ENCODE data around the gene SPECC1.
A peak's percentile ranks its signal among the peaks of the same experiment; 100 is the strongest.
"Not testable (repeated sequence)": the region's sequence is repeated elsewhere in the genome, so short reads cannot be mapped to it uniquely, and the experiment has no call there.

SPECC1 gene

DNA sequence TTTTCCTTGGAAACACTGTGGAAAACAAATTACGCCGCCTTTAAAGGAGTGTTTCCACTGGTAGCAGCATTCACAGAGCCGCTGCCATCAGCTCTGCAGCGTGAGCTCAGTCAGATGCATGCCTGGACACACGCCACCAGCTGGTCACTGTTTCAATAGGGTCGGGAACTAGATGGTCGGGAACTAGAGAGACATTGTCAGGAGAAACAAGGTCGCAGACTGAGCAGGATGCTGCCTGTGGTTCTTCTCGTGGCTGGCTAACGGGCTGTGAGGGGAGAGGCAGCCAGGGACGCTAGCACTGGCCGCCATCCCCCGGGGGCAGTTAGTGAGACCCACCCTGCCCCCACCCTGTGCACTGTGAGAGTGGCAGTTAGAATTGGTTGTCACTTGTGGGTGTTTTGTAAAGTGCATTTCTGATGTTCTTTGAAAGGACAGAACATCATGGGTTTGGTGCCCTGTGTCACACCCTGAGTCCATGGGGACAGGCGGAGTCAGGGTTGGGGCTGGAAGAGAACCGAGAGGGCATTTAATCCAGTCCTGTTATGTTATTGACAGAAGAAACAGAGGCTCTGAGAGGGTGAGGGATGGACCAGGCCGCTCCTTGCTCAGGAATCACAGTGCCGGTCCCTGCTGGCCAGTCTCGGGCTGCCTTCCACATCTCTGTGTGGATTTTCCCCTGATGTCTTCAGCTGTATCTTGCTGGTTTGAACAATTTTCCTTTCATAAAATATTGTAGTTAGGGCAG, 86.3 kb downstream of the SPECC1 start:
- no peak for DNase-seq

DNA sequence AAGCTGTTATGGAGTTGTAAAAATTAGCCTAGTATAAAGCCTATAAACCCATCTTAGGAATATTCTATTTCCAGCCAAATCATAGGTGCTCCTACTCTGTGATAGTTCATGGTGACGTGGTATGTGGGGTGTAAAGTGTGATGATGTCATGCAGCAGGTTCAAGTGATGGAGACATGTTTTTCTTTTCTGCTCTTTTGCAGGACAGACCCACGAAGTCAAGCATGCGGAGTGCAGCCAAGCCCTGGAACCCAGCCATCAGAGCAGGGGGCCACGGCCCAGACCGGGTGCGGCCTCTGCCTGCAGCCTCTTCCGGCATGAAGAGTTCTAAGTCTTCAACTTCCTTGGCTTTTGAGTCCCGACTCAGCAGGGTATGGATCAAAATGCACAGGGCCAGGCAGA, 87.3 kb downstream of the SPECC1 start:
- no peak for DNase-seq

DNA sequence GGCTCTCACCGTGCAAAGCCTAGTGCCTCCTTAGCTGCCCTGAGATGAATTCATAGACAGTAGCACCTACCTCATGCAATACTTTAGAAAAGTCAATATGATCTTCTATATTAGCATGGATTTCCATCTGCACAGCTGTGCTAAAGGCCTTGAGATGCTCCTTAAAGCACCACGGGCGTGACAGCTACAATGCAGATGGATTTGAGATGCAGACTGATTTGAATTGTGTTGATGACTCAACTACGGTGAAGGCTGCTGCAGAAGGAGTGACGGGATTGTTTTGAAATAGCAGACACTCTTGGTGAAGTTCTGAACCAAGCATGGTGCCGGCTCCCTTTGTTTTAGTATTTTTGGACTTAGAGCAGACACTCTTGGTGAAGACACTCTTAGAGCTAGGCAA, 88.2 kb downstream of the SPECC1 start:
- DNase-seq, result no peak

DNA sequence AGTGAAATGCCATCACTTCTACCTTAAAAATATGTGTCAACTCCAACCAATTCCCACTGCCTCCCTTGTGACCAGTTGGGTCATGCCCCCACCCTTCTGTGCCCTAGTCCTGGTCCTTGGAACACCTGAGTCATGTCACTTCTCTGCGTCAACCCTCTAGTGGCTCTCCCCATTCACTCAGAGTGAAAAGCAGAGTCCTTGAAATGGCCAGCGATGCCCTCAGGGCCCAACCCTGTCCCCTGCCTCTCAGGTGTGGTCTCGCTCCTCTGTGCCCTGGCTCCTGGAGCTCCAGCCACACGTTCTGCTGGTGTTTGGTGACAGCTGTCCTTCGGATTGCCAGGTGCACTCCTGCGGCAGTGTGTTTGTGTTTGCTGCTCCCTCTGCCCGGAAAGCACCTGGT, 89.2 kb downstream of the SPECC1 start:
- no peak for DNase-seq

DNA sequence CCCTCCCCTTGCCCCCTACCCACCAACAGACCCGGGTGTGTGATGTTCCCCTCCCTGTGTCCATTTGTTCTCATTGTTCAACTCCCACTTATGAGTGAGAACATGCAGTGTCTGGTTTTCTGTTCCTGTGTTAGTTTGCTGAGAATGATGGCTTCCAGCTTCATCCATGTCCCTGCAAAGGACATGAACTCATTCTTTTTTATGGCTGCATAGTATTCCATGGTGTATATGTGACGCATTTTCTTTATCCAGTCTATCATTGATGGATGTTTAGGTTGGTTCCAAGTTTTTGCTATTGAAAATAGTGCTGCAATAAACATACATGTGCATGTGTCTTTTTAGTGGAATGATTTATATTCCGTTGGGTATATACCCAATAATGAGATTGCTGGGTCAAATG, 91.6 kb downstream of the SPECC1 start:
- not testable (repeated sequence) for DNase-seq

DNA sequence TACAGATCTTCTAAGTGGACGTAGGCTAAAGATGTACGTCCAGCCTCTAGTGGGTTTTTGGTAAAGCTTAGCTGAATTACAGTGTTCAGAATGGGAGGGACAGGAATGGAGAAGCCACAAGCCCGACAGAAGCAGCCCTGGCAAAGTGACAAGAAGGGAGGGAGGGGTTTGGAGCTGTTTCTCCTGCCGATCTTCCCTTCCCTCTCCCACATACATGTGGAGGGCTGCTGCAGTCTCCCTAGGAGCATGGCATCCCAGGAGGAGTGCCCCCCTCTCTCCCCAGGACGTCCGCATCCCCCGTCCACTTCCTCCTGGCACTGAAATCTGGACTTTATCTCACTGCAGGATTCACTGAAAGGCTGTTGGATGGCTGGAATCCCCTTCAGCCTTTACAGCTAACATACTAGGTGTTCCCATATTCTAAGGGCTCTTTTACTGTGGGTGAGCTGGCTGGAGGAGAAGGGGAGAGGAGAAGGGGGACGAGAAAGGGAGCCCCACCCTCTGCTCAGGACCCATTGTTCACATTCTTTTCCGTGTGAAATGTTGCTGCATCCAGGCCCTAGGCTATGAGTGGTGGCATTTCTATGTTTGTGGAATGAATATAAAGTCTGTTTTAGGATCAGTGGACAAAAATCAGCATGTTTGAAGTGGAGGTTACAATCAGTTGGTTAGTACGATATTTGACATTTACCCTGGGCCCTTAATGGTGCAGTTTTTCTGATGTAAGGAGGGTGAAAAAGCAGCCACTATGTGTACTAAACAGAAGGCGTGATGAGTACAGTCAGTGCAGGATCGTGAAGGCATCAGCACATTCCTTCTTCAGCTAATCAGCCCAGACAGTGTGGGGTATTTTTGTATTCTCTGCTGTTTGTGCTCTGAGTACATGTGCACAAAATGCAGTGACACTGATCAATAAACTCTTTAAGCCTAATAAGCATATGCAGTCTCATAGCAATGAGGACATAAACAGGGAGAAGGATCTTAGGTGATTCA, 94.6 kb downstream of the SPECC1 start:
- no peak for DNase-seq

DNA sequence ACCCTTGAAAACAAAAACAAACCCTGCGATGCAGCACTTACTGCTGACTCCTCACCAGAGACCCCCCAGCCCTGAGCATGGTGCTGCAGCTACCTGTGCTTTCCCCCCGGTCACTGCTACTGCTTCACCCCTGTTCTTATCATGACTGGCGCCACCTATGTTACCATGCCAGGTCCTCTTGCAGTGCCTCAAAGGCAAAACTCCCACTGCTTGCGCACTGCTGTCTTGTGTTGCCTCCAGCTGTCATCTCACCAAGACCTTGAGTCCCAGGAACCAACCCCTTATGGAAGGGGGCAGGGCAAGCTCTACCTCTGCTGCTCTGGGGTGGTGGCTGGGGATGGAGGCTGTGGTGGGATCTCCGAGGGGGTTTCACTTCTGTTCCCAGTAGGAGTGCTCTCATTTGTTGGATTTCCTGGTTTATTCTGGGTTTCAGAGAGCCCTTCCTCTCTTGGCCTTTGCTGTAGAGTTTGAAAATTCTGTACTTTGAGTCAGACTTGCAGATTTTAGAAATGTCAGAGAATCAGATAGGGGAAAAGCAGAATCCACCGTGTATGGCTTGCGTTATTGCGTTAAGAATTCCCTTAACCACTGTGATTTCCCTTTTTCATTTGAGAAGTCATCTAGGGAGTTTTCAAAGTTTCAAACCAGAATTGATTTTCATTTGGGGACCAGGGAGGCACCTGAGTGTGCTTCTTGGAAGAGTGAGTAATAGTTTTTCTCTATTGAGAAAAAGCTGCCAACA, 96.6 kb downstream of the SPECC1 start:
- DNase-seq, result no peak

DNA sequence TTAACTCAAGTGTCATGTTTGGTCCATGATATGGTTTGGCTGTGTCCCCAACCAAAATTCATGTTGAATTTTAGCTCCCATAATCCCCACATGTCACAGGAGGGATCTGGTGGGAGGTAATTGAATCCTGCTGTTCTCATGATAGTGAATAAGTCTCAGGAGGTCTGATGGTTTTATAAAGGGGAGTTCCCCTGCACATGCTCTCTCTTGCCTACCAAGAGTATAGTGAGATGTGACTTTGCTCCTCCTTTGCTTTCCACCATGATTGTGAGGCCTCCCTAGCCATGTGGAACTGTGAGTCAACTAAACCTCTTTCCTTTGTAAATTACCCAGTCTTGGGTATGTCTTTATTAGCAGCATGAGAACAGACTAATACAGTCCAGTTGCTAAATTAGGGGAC, 97.3 kb downstream of the SPECC1 start:
- not testable (repeated sequence) for DNase-seq

DNA sequence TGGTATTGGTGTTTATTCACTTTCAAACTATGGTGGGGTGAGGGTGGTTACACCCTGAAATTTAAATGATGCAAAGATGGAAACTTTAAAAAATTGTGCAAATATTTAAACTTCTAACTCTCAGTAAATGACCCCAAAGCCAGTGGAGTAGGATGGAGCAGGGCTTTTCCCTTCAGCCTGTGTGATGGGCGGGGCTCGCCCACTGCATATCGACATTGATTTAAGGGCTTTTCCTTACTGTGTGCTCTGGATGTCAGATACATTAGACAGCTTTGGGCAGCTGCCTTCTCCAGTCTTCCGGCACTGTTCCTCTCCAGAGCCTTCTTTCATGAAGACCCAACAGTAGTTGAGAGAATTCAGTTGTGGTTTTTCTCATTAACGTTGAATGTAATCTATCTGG, 99.9 kb downstream of the SPECC1 start:
- no peak for DNase-seq

DNA sequence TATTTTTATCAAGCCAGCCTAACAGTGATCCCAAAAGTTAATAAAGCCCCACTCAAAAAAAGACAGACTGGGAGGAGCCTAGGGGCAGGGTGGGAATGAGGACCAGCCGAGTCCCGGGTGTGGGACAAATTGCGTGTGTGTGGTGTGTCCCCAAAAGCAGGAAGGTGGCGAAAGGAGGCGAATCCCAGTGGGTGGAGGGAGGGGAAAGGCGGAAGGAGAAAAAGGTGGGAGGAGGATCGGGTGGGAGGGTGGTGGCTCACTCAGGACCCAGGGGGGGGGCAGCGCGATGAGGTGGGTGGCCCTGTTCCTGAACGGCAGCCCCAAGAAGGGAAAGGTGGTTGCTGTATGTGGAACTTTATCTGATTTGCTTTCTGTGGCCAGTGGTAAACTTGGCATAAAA, 102.4 kb downstream of the SPECC1 start:
- no peak for DNase-seq

DNA sequence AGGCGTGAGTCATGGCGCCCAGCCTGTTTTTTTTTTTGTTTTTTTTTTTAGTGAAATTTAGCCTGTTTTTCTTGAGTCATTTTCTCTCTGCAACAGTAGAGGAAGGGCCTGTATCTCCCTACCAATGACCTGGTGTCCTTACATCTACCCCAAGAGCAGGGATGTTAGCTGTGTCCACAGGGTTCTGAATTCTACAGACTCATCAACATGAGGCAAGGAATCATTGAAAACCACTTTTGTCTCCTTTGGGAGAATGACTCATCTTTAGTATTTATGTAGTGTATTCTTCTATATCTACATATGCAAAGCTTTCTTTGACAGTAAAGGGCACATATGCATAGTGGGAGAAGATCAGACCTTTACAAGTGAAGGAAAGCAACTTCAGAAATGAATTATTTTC, 105.3 kb downstream of the SPECC1 start:
- DNase-seq, result no peak

DNA sequence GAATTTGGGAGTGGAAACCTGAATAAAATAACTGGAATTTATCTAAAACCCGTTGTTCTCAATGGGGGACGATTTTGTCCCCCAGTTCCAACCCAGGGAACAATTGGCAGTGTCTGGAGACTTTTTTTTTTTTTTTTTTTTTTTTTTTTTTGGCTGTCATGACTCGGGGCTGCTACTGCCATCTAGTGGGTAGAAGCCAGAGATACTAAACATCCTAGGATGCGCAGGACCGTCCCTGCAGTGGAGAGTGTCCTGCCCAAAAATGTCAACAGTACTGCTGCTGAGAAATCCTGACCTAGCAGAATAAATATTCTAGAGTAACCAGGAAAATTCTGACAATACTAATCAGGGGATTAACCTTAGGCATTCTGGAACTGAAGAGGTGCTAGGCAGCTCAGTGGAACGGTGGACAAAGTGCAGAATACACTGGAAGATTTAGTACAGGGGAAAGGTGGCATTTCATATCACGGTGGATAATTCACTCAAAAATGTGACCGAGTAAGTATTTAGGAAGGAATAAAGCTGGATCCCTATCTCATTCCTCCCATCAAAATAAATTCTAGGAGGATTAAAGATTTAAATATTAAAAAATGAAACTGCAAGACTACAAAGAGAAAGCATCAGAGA, 107.6 kb downstream of the SPECC1 start:
- DNase-seq, result peak; percentile 15

DNA sequence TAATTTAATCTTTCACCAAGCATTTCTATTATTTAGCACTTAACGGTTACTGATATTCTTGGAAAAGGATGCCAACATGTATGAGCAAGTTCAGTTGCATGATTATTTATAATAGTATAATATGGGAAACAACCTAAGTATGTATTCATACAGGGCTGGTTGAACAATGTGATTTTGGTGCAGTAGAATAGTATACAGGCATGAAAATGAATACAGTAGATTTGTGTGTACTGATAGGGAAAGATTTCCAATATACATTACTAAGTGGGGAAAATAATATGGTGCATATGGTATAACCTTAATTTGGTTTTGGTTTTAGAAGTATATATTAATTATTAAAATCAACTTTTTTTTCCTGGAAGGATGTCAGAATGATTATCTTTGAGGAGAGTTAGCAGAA, 109.1 kb downstream of the SPECC1 start:
- no peak for DNase-seq

DNA sequence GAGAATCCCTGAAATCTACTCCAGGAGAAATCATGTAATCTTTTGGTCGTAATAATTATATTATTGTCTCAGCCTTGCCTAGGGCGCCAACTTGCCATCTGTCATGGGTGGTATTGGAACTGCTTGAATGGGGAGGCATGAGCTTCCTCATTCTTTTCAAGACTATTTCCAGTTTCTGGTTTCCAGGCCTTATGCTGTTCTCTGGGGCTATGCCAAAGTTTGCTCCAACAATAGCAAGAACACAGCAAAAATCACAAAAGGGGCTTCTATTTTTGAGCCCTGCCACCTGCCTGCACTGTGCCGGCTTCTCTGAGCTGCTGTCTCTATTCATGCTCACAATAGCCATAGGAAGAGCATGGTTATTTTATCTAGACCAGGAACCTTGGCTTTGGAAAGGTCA, 111.7 kb downstream of the SPECC1 start:
- no peak for DNase-seq

DNA sequence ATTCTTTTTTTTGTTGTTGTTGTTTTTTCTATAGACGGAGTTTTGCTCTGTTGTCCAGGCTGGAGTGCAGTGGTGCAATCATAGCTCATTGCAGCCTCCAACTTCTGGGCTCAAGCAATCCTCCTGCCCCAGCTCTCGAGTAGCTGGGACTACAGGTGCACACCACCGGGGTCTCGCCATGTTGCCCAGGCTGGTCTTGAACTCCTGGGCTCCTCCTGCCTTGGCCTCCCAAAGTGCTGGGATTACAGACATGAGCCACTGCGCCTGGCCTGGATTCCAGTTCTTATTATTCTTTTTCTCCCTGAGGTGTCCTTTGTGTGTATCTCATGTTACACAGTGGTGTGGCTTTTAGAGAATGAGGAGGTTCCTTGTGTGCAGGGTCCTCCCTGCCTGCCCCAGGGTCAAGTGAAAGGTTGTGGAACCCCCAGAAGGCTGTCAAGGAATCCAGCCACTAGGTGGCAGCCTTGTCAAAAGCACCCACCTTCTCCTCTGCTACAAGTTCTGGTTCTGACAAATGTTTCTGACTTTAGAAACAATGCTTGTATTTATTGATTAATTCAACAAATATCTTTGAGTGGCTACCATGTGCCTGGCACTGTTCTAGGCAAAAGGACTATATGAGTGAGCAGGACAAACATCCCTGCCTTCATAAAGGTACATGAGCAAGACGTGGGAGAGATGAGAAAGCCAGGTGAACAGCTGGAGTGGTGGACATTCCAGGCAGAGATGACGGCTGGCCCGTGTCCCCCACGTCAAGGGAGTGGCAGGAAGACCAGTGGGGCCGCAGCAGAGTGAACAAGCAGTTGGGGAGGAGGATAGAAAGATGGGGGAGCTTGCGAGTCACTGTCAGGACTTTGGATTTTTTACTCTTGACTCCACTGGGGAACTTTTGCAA, 112.4 kb downstream of the SPECC1 start:
- DNase-seq, result no peak

DNA sequence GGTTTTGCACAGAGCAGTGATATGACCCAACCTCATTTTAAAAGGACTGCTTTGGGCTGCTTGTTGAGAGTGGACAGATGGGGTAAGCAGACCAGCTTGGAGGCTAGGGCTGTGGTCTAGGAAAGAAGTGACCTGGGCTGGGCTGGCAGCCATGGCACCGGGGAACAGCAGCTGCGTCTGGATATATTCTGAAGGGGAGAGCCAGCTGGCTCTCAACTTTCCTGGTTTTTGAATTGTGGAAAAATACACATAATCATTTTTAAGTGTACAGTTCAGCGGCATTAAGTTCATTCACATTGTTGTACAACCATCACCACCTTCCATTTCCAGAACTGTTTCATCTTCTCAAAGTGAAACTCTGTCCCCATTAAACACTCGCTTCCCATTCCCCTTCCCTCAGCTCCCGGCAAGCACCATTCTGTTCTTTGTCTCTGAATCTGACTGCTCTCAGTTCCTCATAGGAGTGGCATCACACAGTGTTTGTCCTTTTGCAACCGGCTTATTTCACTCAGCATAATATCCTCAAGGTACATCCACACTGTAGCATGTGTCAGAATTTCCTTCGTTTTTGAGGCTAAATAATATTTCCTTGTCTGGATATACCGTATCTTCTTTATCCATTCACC, 113.2 kb downstream of the SPECC1 start:
- DNase-seq, result no peak

DNA sequence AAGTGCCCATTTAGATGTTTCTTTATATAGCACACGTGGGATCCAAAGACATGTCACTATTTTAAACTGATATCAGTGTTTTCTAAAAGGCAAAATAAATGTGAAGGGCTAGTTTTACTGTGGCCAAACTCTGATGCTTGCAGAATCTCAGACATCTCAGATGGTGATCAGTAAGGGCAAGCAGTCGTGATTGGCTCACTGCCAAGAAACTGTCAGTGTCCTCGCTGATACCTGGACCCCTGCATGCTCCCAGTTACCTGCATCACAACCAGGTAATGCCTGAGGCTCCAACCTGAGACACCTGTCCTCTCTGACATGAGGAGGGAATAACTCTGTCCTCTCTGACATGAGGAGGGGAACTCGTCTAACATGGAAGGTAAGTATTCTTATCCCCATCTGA, 114.0 kb downstream of the SPECC1 start:
- DNase-seq, result no peak

DNA sequence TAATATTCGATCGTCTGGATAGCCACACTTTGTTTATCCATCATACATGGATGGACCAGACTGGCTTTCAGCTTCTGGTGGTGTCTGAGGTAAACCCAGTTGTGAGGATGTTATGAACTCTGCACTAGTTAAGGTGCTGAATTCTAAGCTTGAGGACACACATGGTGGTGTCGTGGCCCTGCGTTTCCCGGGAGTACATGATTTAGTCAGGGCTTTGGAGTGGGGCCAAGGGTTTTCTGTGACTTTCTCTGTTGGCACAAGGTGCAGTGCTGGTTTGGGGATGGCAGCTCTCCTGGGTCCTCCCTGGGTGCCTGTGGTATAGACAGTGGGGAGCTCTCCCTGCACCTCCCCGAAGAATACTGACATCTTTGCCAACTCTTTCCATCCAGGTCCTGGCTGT, 116.6 kb downstream of the SPECC1 start:
- DNase-seq, result no peak

DNA sequence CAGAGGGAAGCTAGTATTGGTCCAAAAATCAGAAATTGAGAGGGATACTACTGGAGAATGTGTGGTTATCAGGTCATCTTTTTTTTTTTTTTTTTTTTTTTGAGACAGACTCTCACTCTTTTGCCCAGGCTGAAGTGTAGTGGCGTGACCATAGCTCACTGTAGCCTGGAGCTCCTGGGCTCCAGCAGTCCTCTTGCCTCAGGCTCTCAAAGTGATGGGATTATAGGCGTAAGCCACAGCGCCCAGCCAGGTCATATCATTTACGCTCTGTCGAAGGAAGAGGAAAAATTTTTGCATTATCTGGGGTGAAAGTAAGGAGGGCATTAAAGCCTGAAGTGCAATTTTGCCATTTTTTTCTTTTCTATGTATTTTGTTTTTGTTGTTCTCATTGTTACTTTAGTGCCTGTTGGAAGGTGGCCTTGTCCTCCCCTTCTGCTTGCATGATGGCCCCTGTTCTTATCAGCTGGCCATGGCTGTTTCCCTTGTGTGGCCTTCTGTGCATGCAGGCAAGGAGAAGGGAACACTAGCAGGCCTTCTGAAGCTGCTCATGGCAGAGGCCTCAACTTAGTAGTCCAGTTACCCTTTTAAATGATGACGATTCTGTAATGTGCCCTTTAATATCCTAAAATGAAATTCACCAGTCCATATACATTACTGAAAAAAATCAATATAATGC, 118.3 kb downstream of the SPECC1 start:
- DNase-seq, result no peak

DNA sequence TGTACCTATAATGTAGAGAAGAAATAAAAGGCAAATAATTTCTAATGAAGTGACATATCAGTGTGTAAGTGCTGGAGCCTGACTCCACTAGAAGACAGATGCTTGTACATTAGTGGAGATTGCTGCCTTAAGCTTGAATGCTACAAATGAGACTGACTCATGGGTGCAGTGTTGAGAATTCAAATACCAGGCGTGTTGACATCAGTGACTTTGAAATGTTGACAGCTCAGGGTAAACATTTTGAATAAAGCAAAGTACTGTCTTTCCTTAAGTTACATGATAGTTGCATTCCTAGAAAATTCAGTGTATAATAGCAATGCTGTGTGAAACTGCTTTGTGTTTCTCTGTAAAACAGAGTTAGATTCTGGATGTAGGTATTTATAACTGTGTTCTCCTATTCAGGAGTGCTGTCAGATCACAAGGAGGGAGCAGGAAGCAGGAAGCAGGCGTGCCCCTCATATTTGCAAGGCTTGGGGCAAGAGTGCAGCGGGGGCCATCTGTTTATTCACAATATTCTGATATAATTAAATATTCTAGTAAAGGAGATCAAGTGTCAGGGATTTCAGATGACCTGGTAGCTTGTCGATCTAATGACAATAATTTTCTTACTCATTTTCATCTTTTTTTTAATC, 119.0 kb downstream of the SPECC1 start:
- no peak for DNase-seq
